Retinal pigment epithelial cell (primary cell): Measurements from ENCODE around the gene MASP2.
A peak's percentile ranks its signal among the peaks of the same experiment; 100 is the strongest.
"Not testable (repeated sequence)": the region's sequence is repeated elsewhere in the genome, so short reads cannot be mapped to it uniquely, and the experiment has no call there.

Experiments used
- DNase-seq: peaks from one replicate; pipeline ENCODE4 v3.0.0-alpha.2; 2010; ENCODE audit warnings: low read depth
- H3K4me3 ChIP-seq: 2 replicates; pipeline ENCODE4 v1.5.1; 2011; ENCODE audit warnings: mild to moderate bottlenecking, low read length, control low read depth, moderate library complexity
- TF ChIP-seq, protein P1 (sequence below): conservative IDR thresholded peaks from 2 replicates; pipeline ENCODE4 v1.5.1; 2011; ENCODE audit warnings: low read depth, low read length, control low read depth, inconsistent platforms

The MASP2 gene

DNA sequence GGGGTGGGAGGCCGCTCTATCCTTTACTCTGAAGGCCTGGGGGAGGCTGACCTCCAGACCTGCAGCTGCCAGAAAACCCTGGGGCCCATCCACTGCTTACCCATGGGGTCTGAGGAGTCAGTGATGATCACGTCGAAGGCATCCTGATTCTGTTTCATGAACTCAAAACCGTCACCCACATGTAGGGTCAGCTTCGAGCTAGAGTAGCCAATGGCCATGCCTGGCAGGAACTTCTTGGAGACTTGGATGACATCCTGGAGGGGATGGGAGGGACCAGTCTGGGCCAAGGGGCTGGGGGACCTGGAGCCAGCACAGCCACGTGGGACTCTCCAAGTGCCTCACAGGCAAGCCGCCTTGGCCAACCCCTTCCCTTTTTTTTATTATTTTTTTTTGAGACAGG, 9.5 kb upstream of the MASP2 start:
- DNase-seq, result no peak
- no peak overlapping the region for H3K4me3 ChIP-seq
- TF ChIP-seq, protein P1, sequence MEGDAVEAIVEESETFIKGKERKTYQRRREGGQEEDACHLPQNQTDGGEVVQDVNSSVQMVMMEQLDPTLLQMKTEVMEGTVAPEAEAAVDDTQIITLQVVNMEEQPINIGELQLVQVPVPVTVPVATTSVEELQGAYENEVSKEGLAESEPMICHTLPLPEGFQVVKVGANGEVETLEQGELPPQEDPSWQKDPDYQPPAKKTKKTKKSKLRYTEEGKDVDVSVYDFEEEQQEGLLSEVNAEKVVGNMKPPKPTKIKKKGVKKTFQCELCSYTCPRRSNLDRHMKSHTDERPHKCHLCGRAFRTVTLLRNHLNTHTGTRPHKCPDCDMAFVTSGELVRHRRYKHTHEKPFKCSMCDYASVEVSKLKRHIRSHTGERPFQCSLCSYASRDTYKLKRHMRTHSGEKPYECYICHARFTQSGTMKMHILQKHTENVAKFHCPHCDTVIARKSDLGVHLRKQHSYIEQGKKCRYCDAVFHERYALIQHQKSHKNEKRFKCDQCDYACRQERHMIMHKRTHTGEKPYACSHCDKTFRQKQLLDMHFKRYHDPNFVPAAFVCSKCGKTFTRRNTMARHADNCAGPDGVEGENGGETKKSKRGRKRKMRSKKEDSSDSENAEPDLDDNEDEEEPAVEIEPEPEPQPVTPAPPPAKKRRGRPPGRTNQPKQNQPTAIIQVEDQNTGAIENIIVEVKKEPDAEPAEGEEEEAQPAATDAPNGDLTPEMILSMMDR, result no peak

DNA sequence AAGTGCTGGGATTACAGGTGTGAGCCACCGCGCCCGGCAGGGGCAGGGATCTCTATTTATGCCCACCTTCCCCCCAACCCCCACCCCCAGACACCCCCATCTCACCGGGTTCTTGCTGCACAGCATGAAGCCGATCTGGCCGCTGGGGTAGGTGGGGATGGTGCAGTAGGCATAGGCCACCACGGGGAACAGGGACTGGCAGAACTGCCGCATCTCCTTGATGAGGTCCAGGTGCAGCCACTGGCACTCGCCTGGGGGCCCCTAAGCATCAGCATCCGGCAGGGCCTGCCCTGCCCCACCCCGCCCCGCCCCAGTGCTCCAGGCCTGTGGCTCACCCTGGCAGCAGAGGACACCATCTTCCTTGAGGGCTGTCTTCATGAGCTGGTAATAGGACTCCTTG, 8.6 kb upstream of the MASP2 start:
- H3K4me3 ChIP-seq, result no peak overlapping the region
- TF ChIP-seq, protein P1, result no peak
- no peak for DNase-seq

DNA sequence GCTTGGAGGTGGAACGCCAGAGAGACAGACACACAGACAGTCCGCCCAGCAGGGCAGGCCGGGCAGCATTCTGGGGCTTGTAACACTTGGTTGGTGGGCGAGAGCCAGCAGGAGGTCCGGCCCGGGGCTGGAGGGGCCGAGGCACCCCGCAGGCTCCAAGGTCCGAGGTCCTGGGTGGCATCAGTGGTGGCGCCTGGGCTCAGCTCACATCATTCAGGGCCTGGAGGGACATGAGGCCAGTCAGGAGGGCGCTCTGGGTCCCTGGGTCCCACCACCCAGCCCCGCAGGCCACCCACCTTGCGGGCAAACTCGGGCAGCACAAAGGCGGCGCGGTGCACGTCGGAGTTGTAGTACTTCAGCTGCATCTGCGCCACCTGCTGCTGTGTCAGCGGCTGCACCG, 7.6 kb upstream of the MASP2 start:
- no peak for DNase-seq
- H3K4me3 ChIP-seq, result no peak overlapping the region
- TF ChIP-seq, protein P1, result no peak

DNA sequence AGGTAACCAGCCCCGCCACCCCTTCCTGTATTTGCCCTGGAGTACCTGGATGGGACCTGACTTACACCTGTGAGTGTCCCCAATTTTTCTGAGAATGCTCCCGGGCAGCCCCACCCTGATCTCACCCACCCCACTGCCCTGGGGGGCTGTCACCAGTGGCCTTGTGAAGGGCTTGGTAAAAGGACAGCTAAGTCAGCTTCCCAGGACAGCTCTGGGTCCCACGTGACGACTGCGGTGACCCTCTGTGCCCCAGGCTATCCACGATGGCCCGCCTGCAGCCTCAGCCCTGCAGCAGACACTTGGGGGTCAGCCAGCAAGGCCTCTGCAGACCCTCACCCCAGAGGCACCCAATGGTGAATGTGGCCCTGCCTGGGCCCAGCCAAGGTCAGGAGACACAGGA, 7.1 kb upstream of the MASP2 start:
- no peak for DNase-seq
- H3K4me3 ChIP-seq, result no peak overlapping the region
- TF ChIP-seq, protein P1, result no peak

DNA sequence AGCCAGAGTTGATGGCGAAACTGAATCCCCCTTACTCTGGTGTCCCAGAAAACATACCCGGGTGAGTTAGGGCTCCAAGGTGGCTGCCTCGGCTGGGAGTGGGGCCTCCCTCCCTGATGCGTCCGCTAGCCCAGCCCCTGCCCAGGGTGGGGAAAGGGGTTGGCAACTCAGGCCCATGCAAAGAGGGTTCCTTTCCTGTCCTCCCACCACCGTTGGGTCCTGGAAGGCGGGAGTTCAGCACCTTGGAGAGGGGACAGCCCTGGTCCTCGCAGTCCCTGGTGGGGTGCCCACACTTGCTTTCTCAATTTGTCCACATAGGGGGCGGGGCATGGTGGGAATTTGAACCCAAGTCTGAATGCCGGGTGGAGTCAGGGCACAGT, 6.7 kb upstream of the MASP2 start:
- TF ChIP-seq, protein P1, result no peak
- DNase-seq, result no peak
- H3K4me3 ChIP-seq, result no peak overlapping the region

DNA sequence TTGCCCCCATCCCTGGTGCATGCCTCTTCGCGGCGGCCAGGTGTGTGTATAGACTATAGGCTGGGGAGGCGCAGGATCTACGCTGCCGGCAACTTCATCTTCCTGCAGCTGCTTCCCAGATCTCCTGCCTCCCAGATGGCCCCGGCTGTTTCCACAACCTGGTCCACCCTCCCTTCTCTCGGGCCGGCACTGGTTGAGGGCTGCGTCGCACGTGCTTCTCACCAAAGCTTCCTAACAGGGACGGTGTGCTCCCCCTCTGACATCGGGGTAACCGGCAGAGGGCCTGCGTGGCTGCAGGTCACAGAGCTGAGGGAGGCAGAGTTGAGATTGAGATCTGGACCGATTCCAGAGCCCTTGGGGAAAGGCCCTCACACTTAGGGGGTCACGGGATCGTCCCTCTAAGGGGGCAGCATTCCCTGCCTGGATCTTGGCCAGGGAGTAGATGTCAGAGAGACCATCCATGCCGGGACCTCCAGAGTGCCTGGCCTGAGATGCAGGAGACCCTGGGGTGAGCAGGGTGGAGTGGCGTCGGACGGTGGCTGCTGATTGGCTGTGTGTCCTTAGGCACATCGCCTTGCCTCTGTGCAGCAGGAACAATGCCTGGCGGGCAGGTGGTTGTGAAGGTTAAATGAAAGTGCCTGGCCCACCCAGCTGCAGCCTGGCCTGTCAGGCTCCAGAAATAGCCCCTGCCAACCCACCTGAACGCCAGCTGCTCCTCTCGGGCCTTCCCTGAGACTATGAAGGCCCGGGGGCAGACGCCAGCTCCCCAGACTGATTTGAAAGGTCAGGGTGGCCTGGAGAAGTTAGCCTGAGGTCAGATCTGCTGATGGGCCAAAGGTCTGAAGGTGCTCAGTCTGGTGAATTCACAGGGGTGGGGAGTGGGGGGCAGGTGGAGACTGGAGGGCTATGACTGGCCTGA, 6.1 kb upstream of the MASP2 start:
- DNase-seq, result no peak
- TF ChIP-seq, protein P1, result peak; percentile 12
- H3K4me3 ChIP-seq, result no peak overlapping the region

DNA sequence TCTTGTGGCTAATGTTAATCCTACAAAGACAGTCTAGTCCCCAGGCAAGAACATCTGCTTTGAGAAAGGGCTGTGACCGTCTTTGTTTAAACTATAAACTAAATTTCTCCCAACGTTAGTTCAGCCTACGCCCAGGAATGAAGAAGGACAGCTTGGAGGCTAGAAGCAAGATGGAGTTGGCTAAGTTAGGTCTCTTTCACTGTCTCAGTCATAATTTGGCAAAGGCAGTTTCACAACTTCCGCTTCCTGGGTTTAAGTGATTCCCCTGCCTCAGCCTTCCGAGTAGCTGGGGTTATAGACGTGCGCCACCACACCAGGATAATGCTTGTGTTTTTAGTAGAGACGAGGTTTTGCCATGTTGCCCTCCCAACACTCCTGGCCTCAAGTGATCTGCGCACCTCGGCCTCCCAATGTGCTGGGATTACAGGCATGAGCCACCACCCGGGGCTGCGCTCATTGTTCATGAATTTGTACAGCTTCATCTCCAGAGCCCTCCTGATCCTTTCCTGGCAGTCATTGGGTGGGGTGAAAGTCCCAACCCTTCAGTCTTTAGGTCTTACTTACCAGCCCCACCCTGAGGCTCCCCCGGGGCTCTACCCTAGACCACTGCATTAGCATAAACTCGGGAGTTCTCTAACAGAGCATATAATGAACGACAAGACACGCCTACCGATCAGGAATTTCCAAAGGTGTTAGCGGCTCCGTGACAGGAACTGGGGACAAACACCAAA, 4.9 kb upstream of the MASP2 start:
- no peak overlapping the region for H3K4me3 ChIP-seq
- no peak for DNase-seq
- TF ChIP-seq, protein P1, result no peak

DNA sequence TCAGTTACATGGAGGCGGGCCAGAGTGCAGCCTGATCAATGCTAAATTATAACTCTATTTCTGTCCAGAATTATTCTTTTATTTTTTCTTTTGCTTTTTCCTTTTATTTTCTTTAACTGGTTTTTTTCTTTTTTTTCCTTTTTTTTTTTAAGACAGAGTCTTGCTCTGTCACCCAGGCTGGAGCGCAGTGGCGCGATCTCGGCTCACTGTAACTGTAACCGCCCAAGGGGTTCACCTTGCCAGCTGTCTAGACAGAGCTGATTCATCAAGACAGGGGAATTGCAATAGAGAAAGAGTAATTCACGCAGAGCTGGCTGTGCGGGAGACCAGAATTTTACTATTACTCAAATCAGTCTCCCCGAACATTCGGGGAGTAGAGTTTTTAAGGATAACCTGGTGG, 4.1 kb upstream of the MASP2 start:
- not testable (repeated sequence) for DNase-seq, H3K4me3 ChIP-seq
